ENCODE measurements around the gene SLC22A7.

Gene SLC22A7

GRCh38 chr6:43265564-43265963 lies 32.5 kb upstream of the SLC22A7 start:
- DNase-seq (ENCODE audit: low read depth, low spot score): no peak

- no peak for DNase-seq (ENCODE audit: low read depth, low spot score)
Measured at GRCh38 chr6:43267619-43268354, 30.3 kb upstream of the SLC22A7 start.

- no peak for DNase-seq (ENCODE audit: low read depth, low spot score)
Measured at GRCh38 chr6:43268355-43268700, 29.7 kb upstream of the SLC22A7 start.

- DNase-seq (ENCODE audit: low read depth, low spot score): no peak
Measured at GRCh38 chr6:43268782-43269272, 29.2 kb upstream of the SLC22A7 start.

- no peak for DNase-seq (ENCODE audit: low read depth, low spot score)
Measured at GRCh38 chr6:43269273-43270007, 28.6 kb upstream of the SLC22A7 start.

GRCh38 chr6:43271103-43271815 lies 26.8 kb upstream of the SLC22A7 start:
- DNase-seq (ENCODE audit: low read depth, low spot score): no peak

- DNase-seq (ENCODE audit: low read depth, low spot score): no peak
Measured at GRCh38 chr6:43271944-43272343, 26.1 kb upstream of the SLC22A7 start.

- no peak for DNase-seq (ENCODE audit: low read depth, low spot score)
Measured at GRCh38 chr6:43273707-43274106, 24.4 kb upstream of the SLC22A7 start.

- DNase-seq (ENCODE audit: low read depth, low spot score): no peak
Measured at GRCh38 chr6:43274127-43274915, 23.7 kb upstream of the SLC22A7 start.

GRCh38 chr6:43274916-43275597 lies 23.0 kb upstream of the SLC22A7 start:
- no peak for DNase-seq (ENCODE audit: low read depth, low spot score)

GRCh38 chr6:43275801-43276576 lies 22.1 kb upstream of the SLC22A7 start:
- no peak for DNase-seq (ENCODE audit: low read depth, low spot score)

GRCh38 chr6:43276577-43277305 lies 21.3 kb upstream of the SLC22A7 start:
- no peak for DNase-seq (ENCODE audit: low read depth, low spot score)

GRCh38 chr6:43277306-43277642 lies 20.8 kb upstream of the SLC22A7 start:
- no peak for DNase-seq (ENCODE audit: low read depth, low spot score)

GRCh38 chr6:43277643-43278523 lies 20.2 kb upstream of the SLC22A7 start:
- DNase-seq (ENCODE audit: low read depth, low spot score): no peak

- DNase-seq (ENCODE audit: low read depth, low spot score): no peak
Measured at GRCh38 chr6:43278524-43279078, 19.5 kb upstream of the SLC22A7 start.

- DNase-seq (ENCODE audit: low read depth, low spot score): no peak
Measured at GRCh38 chr6:43280234-43280633, 17.8 kb upstream of the SLC22A7 start.

- no peak for DNase-seq (ENCODE audit: low read depth, low spot score)
Measured at GRCh38 chr6:43282060-43282459, 16.0 kb upstream of the SLC22A7 start.
